Endothelial cell of umbilical vein (primary cell): ENCODE data around the gene MTFR1L. TPM values are rescaled to one million over a fixed set of nuclear protein-coding genes. Genes with fewer than 3 reads are reported as not detected.

Source experiments
- BruUV-seq: library from RNA; stranded (reverse); fragments of 400-500 nt; replicated peaks from 2 replicates; lab custom pipeline; 2021; lab: Mats Ljungman, UMichigan
- CTCF ChIA-PET: fragments of 300-600, 350-600 bp; sonication (Branson Sonifier 250); formaldehyde crosslinking; loops from one replicate; lab custom pipeline; 2021; ENCODE audit warnings: antibody characterized with exemption, inconsistent platforms; lab: Charles Lee
- POLR2A ChIA-PET: fragments of 300-600, 350-600 bp; sonication (Branson Sonifier 250); formaldehyde crosslinking; loops from one replicate; lab custom pipeline; 2021; ENCODE audit warnings: antibody characterized with exemption, inconsistent platforms; lab: Charles Lee
- DNase-seq: peaks from one replicate; pipeline ENCODE4 v3.0.0-alpha.2; 2011; ENCODE audit warnings: low read depth, low spot score
- FAIRE-seq: peaks from 2 replicates; lab custom pipeline; 2011; peaks lifted over from hg19 to GRCh38; lab: Jason Lieb, UNC
- H2AFZ ChIP-seq: 2 replicates; pipeline ENCODE4 v1.6.0; 2012; ENCODE audit warnings: low read depth, low read length, control low read depth, inconsistent platforms
- H3K27ac ChIP-seq: 2 replicates; pipeline ENCODE4 v1.5.1; 2011; ENCODE audit warnings: low read depth, mild to moderate bottlenecking, control low read depth, low read length, moderate library complexity; ENCODE audit not compliant: insufficient read depth
- H3K27me3 ChIP-seq, 2 experiments: 2 replicates each; pipeline versions ENCODE4 v1.6.0 to v1.6.1; 2011; ENCODE audit warnings: low read length in 2 of 2, mixed read lengths in 1 of 2; ENCODE audit not compliant: control insufficient read depth in 2 of 2, insufficient read depth in 2 of 2
- H3K36me3 ChIP-seq, 2 experiments: 2 replicates in 1 of 2; 3 replicates in 1 of 2; pipeline ENCODE4 v1.5.1; 2011; ENCODE audit warnings: low read length in 2 of 2, mild to moderate bottlenecking in 1 of 2, moderate library complexity in 1 of 2; ENCODE audit not compliant: control insufficient read depth in 2 of 2, insufficient read depth in 2 of 2; ENCODE audit errors: extremely low read depth in 1 of 2
- H3K4me1 ChIP-seq: 3 replicates; pipeline ENCODE4 v1.5.1; 2011; ENCODE audit warnings: mild to moderate bottlenecking, low read length; ENCODE audit not compliant: control insufficient read depth, insufficient read depth; ENCODE audit errors: extremely low read depth
- H3K4me2 ChIP-seq: 2 replicates; pipeline ENCODE4 v1.6.1; 2011; ENCODE audit warnings: low read length, control low read depth, mixed read lengths; ENCODE audit not compliant: insufficient read depth
- H3K4me3 ChIP-seq, 3 experiments: fragments of 200-600 bp in 1 of 3; sonication (generic), shearing (Covaris generic) in 1 of 3; replicated peaks in 1 of 3; 2 replicates each; pipeline ENCODE4 v1.5.1; 2011 to 2016; ENCODE audit warnings: control low read depth in 3 of 3, low read length in 3 of 3, mild to moderate bottlenecking in 2 of 3, inconsistent platforms in 1 of 3, low read depth in 1 of 3, moderate library complexity in 1 of 3; ENCODE audit not compliant: insufficient read depth in 1 of 3
- H3K79me2 ChIP-seq: 2 replicates; pipeline ENCODE4 v1.6.0; 2012; ENCODE audit warnings: low read length, inconsistent platforms; ENCODE audit not compliant: control insufficient read depth, insufficient read depth
- H3K9ac ChIP-seq: replicated peaks from 2 replicates; pipeline ENCODE3; 2011; ENCODE audit warnings: low read length, control low read depth; ENCODE audit not compliant: insufficient read depth; ENCODE audit errors: extremely low read depth
- H3K9me1 ChIP-seq: replicated peaks from 3 replicates; pipeline ENCODE4 v1.6.0; 2011; ENCODE audit warnings: mild to moderate bottlenecking, low read length; ENCODE audit not compliant: control insufficient read depth, insufficient read depth; ENCODE audit errors: extremely low read depth
- H3K9me3 ChIP-seq: replicated peaks from 2 replicates; pipeline ENCODE4 v1.5.1; 2012; ENCODE audit warnings: low read length, inconsistent platforms; ENCODE audit not compliant: control insufficient read depth, insufficient read depth
- H4K20me1 ChIP-seq: replicated peaks from 2 replicates; pipeline ENCODE3; 2011; ENCODE audit warnings: mild to moderate bottlenecking, low read length; ENCODE audit not compliant: control insufficient read depth, insufficient read depth; ENCODE audit errors: extremely low read depth
- EZH2 ChIP-seq: IDR thresholded peaks from 2 replicates; pipeline ENCODE4 v1.6.1; 2012; ENCODE audit warnings: borderline replicate concordance, low read depth, mild to moderate bottlenecking, moderate library complexity, low read length, inconsistent platforms; ENCODE audit not compliant: severe bottlenecking
- FOS ChIP-seq: IDR thresholded peaks from 2 replicates; pipeline ENCODE4 v1.6.1; 2011; ENCODE audit warnings: mild to moderate bottlenecking, low read length, moderate library complexity, borderline replicate concordance; ENCODE audit not compliant: insufficient read depth
- GATA2 ChIP-seq: IDR thresholded peaks from 2 replicates; pipeline ENCODE4 v1.7.0; 2011; ENCODE audit warnings: low read depth, mild to moderate bottlenecking, moderate library complexity, mixed read lengths, low read length; ENCODE audit not compliant: insufficient read length, insufficient read depth
- JUN ChIP-seq: IDR thresholded peaks from 2 replicates; pipeline ENCODE4 v1.6.1; 2011; ENCODE audit warnings: borderline replicate concordance, low read depth; ENCODE audit not compliant: insufficient read length, insufficient read depth
- MYC ChIP-seq: IDR thresholded peaks from one replicate; pipeline ENCODE4 v1.6.1; 2011; ENCODE audit warnings: mild to moderate bottlenecking, low read depth, low read length
- POLR2A ChIP-seq: IDR thresholded peaks from 2 replicates; pipeline ENCODE4 v1.6.1; 2012; ENCODE audit warnings: low read depth, mild to moderate bottlenecking, control low read depth, low read length
- POLR2AphosphoS5 ChIP-seq: IDR thresholded peaks from 2 replicates; pipeline ENCODE4 v1.6.1; 2012; ENCODE audit warnings: low read depth, mild to moderate bottlenecking, control low read depth, low read length, moderate library complexity; ENCODE audit not compliant: insufficient read depth
- dilution Hi-C: fragments of 300-500 bp; cut with MboI; formaldehyde crosslinking; loops from one replicate; pipeline ENCODE4 v1.15.0; 2019; ENCODE audit warnings: low sequenced_read_pairs; ENCODE audit not compliant: extremely low pct_ligation_motif_present
- intact Hi-C: fragments of 100-400 bp; cut with micrococcal nuclease; formaldehyde crosslinking; loops from one replicate; pipeline ENCODE4 v1.10.0; 2022
- polyA plus RNA-seq, 4 experiments: library from polyadenylated mRNA; depleted of rRNA in 3 of 4; stranded (reverse) in 3 of 4; unstranded in 1 of 4; fragments of >200 nt; gene quantifications; 2 replicates each; pipeline versions ENCODE4 v1.2.1 to v1.2.3, GENCODE V29; 2011 to 2012; ENCODE audit warnings: missing spikeins in 1 of 4
- total RNA-seq: library from RNA; stranded (reverse); gene quantifications from 2 replicates; pipeline ENCODE4 v1.2.3, GENCODE V29; 2021
- TF ChIP-seq, protein P1 (sequence below): IDR thresholded peaks from 2 replicates; pipeline ENCODE4 v1.6.1; 2011; ENCODE audit not compliant: insufficient read depth, insufficient read length
- TF ChIP-seq, protein P2 (sequence below), 2 donors: IDR thresholded peaks; 1 replicate in 1 of 2; 2 replicates in 1 of 2; pipeline ENCODE4 v1.5.1; 2011; ENCODE audit warnings: low read length in 2 of 2, mild to moderate bottlenecking in 2 of 2, moderate library complexity in 2 of 2, control low read depth in 1 of 2, inconsistent platforms in 1 of 2, low read depth in 1 of 2; ENCODE audit not compliant: insufficient read depth in 1 of 2; ENCODE audit errors: extremely low read depth in 1 of 2

The MTFR1L gene
- total and polyA plus RNA-seq, 2 donors (not counting 3 experiments of a cell fraction or from before 2014, with no cell fraction given): 34.8 to 45.5 TPM

DNA sequence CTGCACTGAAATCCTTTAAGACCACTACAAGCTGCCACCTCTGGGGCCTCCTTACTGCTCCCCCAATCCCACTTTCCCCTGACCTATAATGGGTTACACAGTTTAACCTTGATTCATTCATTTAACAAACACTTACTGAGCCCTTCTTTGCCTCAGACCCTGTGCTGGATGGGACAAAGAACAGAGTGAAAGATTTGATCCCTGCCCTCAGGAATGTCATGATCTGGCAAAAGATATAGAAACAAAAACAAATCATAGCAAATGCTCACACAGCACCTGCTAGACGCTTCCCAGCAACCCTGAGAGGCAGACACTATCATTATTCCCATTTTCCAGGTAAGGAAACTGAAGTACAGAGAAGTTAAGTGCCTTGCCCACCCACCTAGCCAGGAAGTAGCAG is 46.5 kb downstream of the MTFR1L start:
- Histone ChIP-seq H4K20me1 (no peaks in the 10 kb centered on the region), H3K79me2 (no peaks in the 10 kb centered on the region), H3K4me1 (peaks cover 12% of the 10 kb centered on the region), H3K36me3 (peaks cover 0 to 7% of the 10 kb centered on the region in 2 experiments), H3K27ac (no peak overlapping the region), H3K27me3 (no peaks in the 10 kb centered on the region), H3K9ac (no peak overlapping the region), H3K4me3 (no peak overlapping the region), H2AFZ (no peak overlapping the region), H3K9me3 (no peaks in the 10 kb centered on the region), H3K9me1 (no peaks in the 10 kb centered on the region), H3K4me2 (no peak overlapping the region)
- POLR2A ChIA-PET: no interaction called here
- DNase-seq (no peak), FAIRE-seq (no peak)
- dilution Hi-C loops: no loop called here
- intact Hi-C loops: no loop called here
- no TSS peak for BruUV-seq
- TF ChIP-seq, protein P1, sequence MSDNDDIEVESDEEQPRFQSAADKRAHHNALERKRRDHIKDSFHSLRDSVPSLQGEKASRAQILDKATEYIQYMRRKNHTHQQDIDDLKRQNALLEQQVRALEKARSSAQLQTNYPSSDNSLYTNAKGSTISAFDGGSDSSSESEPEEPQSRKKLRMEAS: no peak
- TF ChIP-seq POLR2AphosphoS5 (no peak), JUN (no peak), MYC (no peak), GATA2 (no peak), FOS (no peak)
- CTCF ChIA-PET: no interaction called here

DNA sequence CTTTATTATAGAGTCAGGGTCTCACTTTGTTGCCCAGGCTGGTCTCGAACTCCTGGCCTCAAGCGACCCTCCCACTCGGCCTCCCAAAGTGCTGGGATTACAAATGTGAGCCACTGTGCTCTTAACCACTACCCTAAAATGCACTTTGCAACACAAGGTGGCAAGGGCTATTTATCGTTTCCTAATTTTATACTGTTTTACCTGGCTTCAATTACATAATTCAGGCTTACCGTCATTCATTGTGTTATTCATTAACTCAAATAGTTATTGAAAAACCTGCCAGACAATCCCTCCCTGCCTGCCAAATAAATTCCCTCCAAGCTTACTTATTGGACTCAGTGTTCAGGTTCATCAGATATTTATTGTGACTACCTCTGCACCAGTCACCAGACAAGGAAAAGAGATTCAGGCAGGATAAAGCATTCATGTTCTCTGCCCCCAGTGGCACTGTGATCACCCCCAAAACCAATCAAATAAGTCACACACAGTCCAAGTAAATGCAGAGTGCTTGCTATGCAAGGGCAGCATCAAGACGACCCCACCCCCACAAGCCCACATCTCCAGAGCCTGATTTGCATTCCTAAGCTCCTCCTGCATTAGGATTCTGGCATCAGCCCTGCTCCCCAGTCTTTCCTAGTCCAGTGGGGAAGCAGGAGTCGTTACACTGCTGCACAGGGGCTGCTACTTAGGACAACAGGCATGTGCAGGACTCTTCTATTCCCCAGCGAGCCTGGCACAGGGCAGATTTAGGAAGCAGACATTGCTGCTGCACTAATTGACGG is 47.6 kb downstream of the MTFR1L start:
- Histone ChIP-seq H3K9ac (no peak overlapping the region), H3K36me3 (peaks cover 0 to 7% of the 10 kb centered on the region in 2 experiments), H2AFZ (no peak overlapping the region), H3K4me1 (peaks cover 9% of the 10 kb centered on the region), H3K27me3 (no peaks in the 10 kb centered on the region), H3K79me2 (no peaks in the 10 kb centered on the region), H3K4me2 (no peak overlapping the region), H3K4me3 (no peak overlapping the region), H3K9me3 (no peaks in the 10 kb centered on the region), H3K9me1 (no peaks in the 10 kb centered on the region), H3K27ac (no peak overlapping the region), H4K20me1 (no peaks in the 10 kb centered on the region)
- TF ChIP-seq POLR2AphosphoS5 (no peak), JUN (no peak), POLR2A (no peak), EZH2 (no peak), GATA2 (no peak), MYC (no peak), FOS (no peak)
- TF ChIP-seq, protein P2, sequence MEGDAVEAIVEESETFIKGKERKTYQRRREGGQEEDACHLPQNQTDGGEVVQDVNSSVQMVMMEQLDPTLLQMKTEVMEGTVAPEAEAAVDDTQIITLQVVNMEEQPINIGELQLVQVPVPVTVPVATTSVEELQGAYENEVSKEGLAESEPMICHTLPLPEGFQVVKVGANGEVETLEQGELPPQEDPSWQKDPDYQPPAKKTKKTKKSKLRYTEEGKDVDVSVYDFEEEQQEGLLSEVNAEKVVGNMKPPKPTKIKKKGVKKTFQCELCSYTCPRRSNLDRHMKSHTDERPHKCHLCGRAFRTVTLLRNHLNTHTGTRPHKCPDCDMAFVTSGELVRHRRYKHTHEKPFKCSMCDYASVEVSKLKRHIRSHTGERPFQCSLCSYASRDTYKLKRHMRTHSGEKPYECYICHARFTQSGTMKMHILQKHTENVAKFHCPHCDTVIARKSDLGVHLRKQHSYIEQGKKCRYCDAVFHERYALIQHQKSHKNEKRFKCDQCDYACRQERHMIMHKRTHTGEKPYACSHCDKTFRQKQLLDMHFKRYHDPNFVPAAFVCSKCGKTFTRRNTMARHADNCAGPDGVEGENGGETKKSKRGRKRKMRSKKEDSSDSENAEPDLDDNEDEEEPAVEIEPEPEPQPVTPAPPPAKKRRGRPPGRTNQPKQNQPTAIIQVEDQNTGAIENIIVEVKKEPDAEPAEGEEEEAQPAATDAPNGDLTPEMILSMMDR (IDR thresholded peaks at IDR 0.05; ENCODE audit: extremely low read depth in 1 of 2, insufficient read depth in 1 of 2, low read depth in 1 of 2, low read length in 2 of 2): no peak
- TF ChIP-seq, protein P1: no peak
- intact Hi-C loops: no loop called here
- POLR2A ChIA-PET: no interaction called here
- no peak for FAIRE-seq
- no TSS peak for BruUV-seq
- CTCF ChIA-PET: no interaction called here
- dilution Hi-C loops: no loop called here
- no peak for DNase-seq
